NCI-H69 (cell line): ENCODE results near the gene FAAH2.
A peak's percentile ranks its signal among the peaks of the same experiment; 100 is the strongest.
"Not testable (repeated sequence)": the region's sequence is repeated elsewhere in the genome, so short reads cannot be mapped to it uniquely, and the experiment has no call there.

Experiments
- DNase-seq: peaks from one replicate; lab custom pipeline; 2025; lab: John Stamatoyannopoulos, UW

The FAAH2 gene

GRCh38 chrX:57380026-57380796 lies 93.7 kb downstream of the FAAH2 start:
- no peak for DNase-seq

GRCh38 chrX:57394162-57394561 lies 107.7 kb downstream of the FAAH2 start:
- DNase-seq = not testable (repeated sequence)

DNA sequence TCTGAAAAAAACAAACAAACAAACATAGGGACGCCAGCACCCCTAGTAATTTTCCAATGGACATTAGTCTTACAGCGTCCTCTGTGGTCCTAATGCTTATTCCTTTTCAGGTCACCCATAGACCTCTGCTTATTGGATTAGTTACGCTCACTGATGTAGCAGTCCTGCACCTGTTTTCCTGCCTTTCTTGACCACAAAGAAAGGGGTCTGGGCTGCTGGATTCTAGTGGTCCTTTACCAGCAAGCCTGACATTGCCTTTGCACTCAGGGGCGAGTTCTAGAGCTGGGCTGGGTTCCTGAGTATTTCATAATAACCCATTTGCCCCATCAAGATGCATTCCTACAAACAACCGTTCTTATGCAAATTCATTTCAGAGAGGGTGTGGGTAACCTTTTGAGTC lies 116.7 kb downstream of the FAAH2 start:
- DNase-seq = not testable (repeated sequence)

DNA sequence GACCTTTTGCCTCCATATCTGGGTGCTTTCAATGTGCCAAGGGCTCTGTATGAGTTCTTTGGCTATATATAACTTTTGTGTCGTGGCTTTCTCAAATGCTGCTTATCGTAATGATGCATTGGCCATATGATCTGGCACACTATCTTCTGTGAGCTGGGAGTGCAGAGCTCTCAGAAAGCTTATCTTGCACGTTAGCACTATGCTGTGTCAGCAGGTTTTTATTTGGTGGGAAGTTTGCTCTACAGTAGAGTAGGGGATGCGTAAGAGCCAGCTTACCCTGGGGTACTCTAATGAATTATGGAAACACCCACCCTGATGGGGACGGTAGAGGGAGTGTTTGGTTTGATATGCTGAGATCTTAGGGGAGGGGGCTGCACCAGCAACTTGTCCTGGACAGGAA lies 119.6 kb downstream of the FAAH2 start:
- no peak for DNase-seq

DNA sequence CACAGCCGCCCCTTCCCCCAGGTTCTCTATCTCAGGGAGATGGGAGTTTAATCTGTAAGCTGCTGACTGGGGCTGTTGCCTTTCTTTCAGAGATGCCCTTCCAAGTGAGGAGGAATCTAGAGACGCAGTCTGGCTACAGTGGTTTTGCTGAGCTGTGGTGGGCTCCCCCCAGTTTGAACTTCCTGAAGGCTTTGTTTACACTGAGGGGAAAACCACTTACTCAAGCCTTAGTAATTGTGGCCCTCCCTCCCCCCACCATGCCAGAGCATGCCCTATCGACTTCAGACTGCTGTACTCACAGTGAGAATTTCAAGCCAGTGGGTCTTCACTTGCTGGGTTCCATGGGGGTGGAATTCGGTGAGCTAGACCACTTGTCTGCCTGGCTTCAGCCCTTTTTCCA lies 131.3 kb downstream of the FAAH2 start:
- DNase-seq = no peak

GRCh38 chrX:57422289-57422688 lies 135.8 kb downstream of the FAAH2 start:
- no peak for DNase-seq

GRCh38 chrX:57422790-57423189 lies 136.3 kb downstream of the FAAH2 start:
- no peak for DNase-seq

- DNase-seq = no peak
These were observed 158.6 kb downstream of the FAAH2 start for GRCh38 chrX:57445076-57445475.

DNA sequence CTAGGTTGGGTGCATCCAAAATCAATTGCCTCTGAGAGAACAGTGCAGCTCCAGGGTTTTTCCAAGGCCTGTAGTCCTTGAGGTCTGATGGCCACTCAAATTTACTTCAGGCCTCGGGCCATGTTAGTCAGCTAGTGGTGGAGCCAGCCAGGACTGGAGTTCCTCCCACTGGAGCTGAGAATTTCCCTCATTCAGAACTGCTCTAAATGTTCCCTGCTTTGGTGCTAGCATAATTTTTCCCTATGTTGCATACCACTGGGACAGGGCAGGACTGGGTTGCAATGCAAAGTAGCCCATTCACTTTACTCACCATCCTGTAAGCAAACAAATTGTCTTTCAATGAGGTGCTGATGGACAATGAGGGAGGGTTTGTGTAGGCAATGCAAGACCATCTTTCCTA lies 159.3 kb downstream of the FAAH2 start:
- no peak for DNase-seq

- DNase-seq = no peak
These were observed 161.3 kb downstream of the FAAH2 start for GRCh38 chrX:57447856-57448255.

- no peak for DNase-seq
These were observed 165.0 kb downstream of the FAAH2 start for GRCh38 chrX:57451426-57452020.

DNA sequence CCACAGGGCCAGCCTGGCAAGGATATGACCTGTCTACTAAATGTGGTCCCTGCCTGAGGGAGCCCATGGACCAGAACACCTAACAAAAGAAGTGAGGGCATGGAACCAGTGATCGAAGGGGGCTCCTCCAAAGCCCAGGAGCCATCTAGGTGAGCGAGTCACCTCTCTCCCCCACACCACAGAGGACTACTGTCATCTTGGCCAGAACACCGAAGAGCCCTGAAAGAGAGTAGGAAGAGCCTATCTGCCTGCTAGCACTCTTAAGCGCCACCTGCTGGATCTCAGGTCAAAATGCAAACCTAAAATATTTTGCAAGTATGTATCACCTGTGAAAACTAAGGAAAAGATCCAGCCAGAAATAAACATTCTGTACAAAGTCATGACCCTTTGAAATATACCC lies 167.4 kb downstream of the FAAH2 start:
- peak; percentile 0 for DNase-seq

DNA sequence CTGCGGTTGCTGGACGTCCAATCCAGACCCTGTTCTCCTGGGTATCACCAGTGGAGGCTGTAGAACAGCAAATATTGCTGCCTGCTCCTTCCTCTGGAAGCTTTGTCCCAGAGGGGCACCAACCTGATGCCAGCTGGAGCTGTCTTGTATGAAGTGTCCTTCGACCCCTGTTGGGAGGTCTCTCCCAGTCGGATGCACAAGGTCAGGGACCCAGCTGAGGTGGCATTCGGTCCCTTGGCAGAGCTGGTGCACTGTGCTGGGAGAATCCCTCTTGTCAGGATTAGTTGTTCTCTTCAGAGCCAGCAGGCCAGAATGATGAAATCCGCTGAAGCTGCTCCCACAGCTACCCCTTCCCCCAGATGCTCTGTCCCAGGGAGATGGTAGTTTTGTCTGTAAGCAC lies 195.0 kb downstream of the FAAH2 start:
- DNase-seq = no peak

DNA sequence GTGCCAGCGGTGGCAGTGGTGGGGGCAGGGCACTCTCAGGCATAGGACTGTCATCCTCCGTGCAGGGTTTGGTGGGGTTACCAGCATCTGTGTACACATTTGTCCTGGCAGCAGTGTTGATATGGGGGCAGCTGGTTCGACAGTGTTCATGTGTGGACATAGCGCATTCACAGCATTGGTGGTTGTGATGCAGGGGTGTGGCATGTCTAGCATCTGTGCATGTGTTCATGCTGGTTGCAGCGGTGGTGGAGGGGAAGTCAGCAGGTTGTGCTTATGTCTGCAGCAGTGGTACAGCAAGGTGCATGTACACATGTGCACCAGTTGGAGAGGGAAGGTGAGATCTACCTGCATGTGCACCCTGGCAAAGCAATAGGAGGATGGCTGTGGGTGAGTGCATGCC lies 230.0 kb downstream of the FAAH2 start:
- no peak for DNase-seq

DNA sequence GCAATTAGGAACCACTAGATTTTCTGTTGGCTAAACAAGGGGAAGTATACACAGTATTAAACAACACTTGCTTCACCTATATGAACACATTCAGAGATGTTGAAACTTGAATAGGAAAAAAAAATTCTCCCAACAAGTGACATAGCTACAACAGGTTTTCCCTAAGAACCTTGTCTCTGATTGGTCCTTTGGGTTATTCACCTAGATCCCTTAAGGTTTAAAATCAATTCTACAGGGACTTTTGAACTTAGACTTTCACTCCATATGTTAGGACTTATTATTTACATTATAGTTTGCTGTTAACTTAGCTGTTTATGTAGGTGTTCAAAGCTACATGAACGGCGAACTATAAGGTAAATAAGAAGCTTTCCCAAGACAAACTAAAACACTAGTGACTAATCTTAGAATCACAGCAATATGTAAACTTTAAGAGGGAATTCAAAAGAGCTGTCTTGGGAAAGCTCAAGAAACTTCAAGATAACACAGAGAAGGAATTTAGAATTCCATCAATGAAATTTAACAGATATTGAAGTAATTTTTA lies 233.1 kb downstream of the FAAH2 start:
- DNase-seq = no peak

GRCh38 chrX:57528670-57529255 lies 242.3 kb downstream of the FAAH2 start:
- no peak for DNase-seq
